Immature natural killer cell (primary cell): Measurements from ENCODE around the gene EGLN3. TPM values are rescaled to one million over a fixed set of nuclear protein-coding genes. Genes with fewer than 3 reads are reported as not detected.

Experiments
- DNase-seq, 3 donors: peaks; one replicate each; pipeline ENCODE4 v3.0.0; 2022; ENCODE audit warnings: mixed read lengths in 1 of 3
- H3K27ac Mint-ChIP-seq, 6 donors: one replicate each; pipeline ENCODE4 v1.8.0; 2020; ENCODE audit warnings: mixed read lengths in 6 of 6, mild to moderate bottlenecking in 5 of 6, inconsistent platforms in 4 of 6, moderate library complexity in 3 of 6
- H3K27me3 Mint-ChIP-seq, 3 donors: one replicate each; pipeline ENCODE4 v1.8.0; 2020 to 2021; ENCODE audit warnings: low read depth in 3 of 3, mild to moderate bottlenecking in 3 of 3, mixed read lengths in 3 of 3, moderate library complexity in 3 of 3, inconsistent platforms in 1 of 3
- H3K36me3 Mint-ChIP-seq, 3 donors: one replicate each; pipeline ENCODE4 v1.8.0; 2020; ENCODE audit warnings: mixed read lengths in 3 of 3, inconsistent platforms in 2 of 3, mild to moderate bottlenecking in 2 of 3
- H3K4me1 Mint-ChIP-seq, 2 donors: one replicate each; pipeline ENCODE4 v1.8.0; 2020; ENCODE audit warnings: inconsistent platforms in 2 of 2, mild to moderate bottlenecking in 2 of 2, mixed read lengths in 2 of 2, moderate library complexity in 1 of 2
- H3K4me3 Mint-ChIP-seq, 5 donors: one replicate each; pipeline ENCODE4 v1.8.0; 2020; ENCODE audit warnings: mild to moderate bottlenecking in 5 of 5, mixed read lengths in 5 of 5, inconsistent platforms in 3 of 5, moderate library complexity in 3 of 5
- H3K9me3 Mint-ChIP-seq, 6 donors: one replicate each; pipeline ENCODE4 v1.8.0; 2020; ENCODE audit warnings: mild to moderate bottlenecking in 6 of 6, mixed read lengths in 6 of 6, inconsistent platforms in 4 of 6, moderate library complexity in 3 of 6
- polyA plus RNA-seq, 3 donors: library from polyadenylated mRNA; unstranded; fragments of 300-500 nt; fragmentation: Illumina TruSeq; gene quantifications; one replicate each; pipeline ENCODE4 v1.2.3, GENCODE V29; 2021

Gene EGLN3
- polyA plus RNA-seq, 3 donors from 2014 or later: 1.3 to 3.2 (median 1.6) TPM

GRCh38 chr14:33906968-33907367, 43.9 kb downstream of the EGLN3 start:
- Mint-ChIP-seq H3K27me3 (peaks cover 0 to 2% (median 0%) of the 10 kb centered on the region in 3 donors), H3K27ac (no peak overlapping the region), H3K36me3 (no peaks in the 10 kb centered on the region), H3K4me1 (no peaks in the 10 kb centered on the region), H3K4me3 (no peak overlapping the region), H3K9me3 (peaks cover 0 to 8% (median 0%) of the 10 kb centered on the region in 6 donors)
- no peak for DNase-seq

- Mint-ChIP-seq H3K4me3 (no peak overlapping the region), H3K27ac (no peak overlapping the region), H3K9me3 (peaks cover 0 to 8% (median 0%) of the 10 kb centered on the region in 6 donors), H3K36me3 (no peaks in the 10 kb centered on the region), H3K27me3 (peaks cover 0 to 2% (median 0%) of the 10 kb centered on the region in 3 donors), H3K4me1 (no peaks in the 10 kb centered on the region)
- no peak for DNase-seq
Observed at GRCh38 chr14:33904609-33905008, 46.3 kb downstream of the EGLN3 start.

- peaks cover 0 to 8% (median 0%) of the 10 kb centered on the region in 6 donors for H3K9me3 Mint-ChIP-seq
- no peak overlapping the region for H3K4me3 Mint-ChIP-seq
- no peaks in the 10 kb centered on the region for H3K4me1 Mint-ChIP-seq
- no peaks in the 10 kb centered on the region for H3K36me3 Mint-ChIP-seq
- H3K27me3 Mint-ChIP-seq: peaks cover 0 to 2% (median 0%) of the 10 kb centered on the region in 3 donors
- DNase-seq: no peak
- no peak overlapping the region for H3K27ac Mint-ChIP-seq
Observed at GRCh38 chr14:33903369-33903768, 47.5 kb downstream of the EGLN3 start.

- Mint-ChIP-seq H3K4me3 (no peak overlapping the region), H3K36me3 (no peaks in the 10 kb centered on the region), H3K27me3 (peaks cover 0 to 2% (median 0%) of the 10 kb centered on the region in 3 donors), H3K4me1 (no peaks in the 10 kb centered on the region), H3K27ac (no peak overlapping the region), H3K9me3 (peaks cover 0 to 8% (median 0%) of the 10 kb centered on the region in 6 donors)
- no peak for DNase-seq
Observed at GRCh38 chr14:33902363-33902762, 48.5 kb downstream of the EGLN3 start.

- no peaks in the 10 kb centered on the region for H3K27me3 Mint-ChIP-seq
- H3K9me3 Mint-ChIP-seq: peaks cover 0 to 16% (median under 1%) of the 10 kb centered on the region in 6 donors
- no peak overlapping the region for H3K27ac Mint-ChIP-seq
- H3K36me3 Mint-ChIP-seq: no peaks in the 10 kb centered on the region
- no peak for DNase-seq
- no peaks in the 10 kb centered on the region for H3K4me1 Mint-ChIP-seq
- H3K4me3 Mint-ChIP-seq: no peak overlapping the region
Observed at GRCh38 chr14:33901426-33902155, 49.3 kb downstream of the EGLN3 start.

GRCh38 chr14:33900706-33901105, 50.2 kb downstream of the EGLN3 start:
- H3K36me3 Mint-ChIP-seq: no peaks in the 10 kb centered on the region
- DNase-seq: no peak
- no peak overlapping the region for H3K4me3 Mint-ChIP-seq
- no peaks in the 10 kb centered on the region for H3K27me3 Mint-ChIP-seq
- H3K9me3 Mint-ChIP-seq: peaks cover 0 to 18% (median 3%) of the 10 kb centered on the region in 6 donors
- no peak overlapping the region for H3K27ac Mint-ChIP-seq
- H3K4me1 Mint-ChIP-seq: no peaks in the 10 kb centered on the region

- H3K27ac Mint-ChIP-seq: no peak overlapping the region
- H3K9me3 Mint-ChIP-seq: peaks cover under 1 to 17% (median 5%) of the 10 kb centered on the region in 6 donors
- H3K4me3 Mint-ChIP-seq: no peak overlapping the region
- DNase-seq: no peak
- no peaks in the 10 kb centered on the region for H3K27me3 Mint-ChIP-seq
- H3K4me1 Mint-ChIP-seq: no peaks in the 10 kb centered on the region
- H3K36me3 Mint-ChIP-seq: peaks cover 0 to 2% (median 0%) of the 10 kb centered on the region in 3 donors
Observed at GRCh38 chr14:33899723-33900341, 51.0 kb downstream of the EGLN3 start.

GRCh38 chr14:33897878-33898535, 52.9 kb downstream of the EGLN3 start:
- H3K9me3 Mint-ChIP-seq: peaks cover 1 to 25% (median 10%) of the 10 kb centered on the region in 6 donors

GRCh38 chr14:33897382-33897781, 53.5 kb downstream of the EGLN3 start:
- Mint-ChIP-seq H3K9me3 (peaks cover 1 to 25% (median 10%) of the 10 kb centered on the region in 6 donors), H3K4me1 (no peaks in the 10 kb centered on the region), H3K4me3 (no peak overlapping the region), H3K27ac (no peak overlapping the region), H3K36me3 (peaks cover 0 to 7% (median 0%) of the 10 kb centered on the region in 3 donors), H3K27me3 (no peaks in the 10 kb centered on the region)
- no peak for DNase-seq

More at GRCh38 chr14:33897878-33898535, 52.9 kb downstream of the EGLN3 start:
- H3K4me3 Mint-ChIP-seq: no peak overlapping the region
- H3K27me3 Mint-ChIP-seq: no peaks in the 10 kb centered on the region
- no peak for DNase-seq
- H3K36me3 Mint-ChIP-seq: peaks cover 0 to 7% (median 0%) of the 10 kb centered on the region in 3 donors
- H3K4me1 Mint-ChIP-seq: no peaks in the 10 kb centered on the region
- no peak overlapping the region for H3K27ac Mint-ChIP-seq

GRCh38 chr14:33894339-33894738, 56.5 kb downstream of the EGLN3 start:
- Mint-ChIP-seq H3K27me3 (no peaks in the 10 kb centered on the region), H3K4me1 (no peaks in the 10 kb centered on the region)
- DNase-seq: no peak

GRCh38 chr14:33891700-33892099, 59.2 kb downstream of the EGLN3 start:
- H3K9me3 Mint-ChIP-seq: peaks cover 6 to 36% (median 15%) of the 10 kb centered on the region in 6 donors
- no peak overlapping the region for H3K4me3 Mint-ChIP-seq
- no peak overlapping the region for H3K27ac Mint-ChIP-seq
- peaks cover 0 to 3% (median 0%) of the 10 kb centered on the region in 3 donors for H3K27me3 Mint-ChIP-seq
- H3K36me3 Mint-ChIP-seq: peaks cover 0 to 7% (median 0%) of the 10 kb centered on the region in 3 donors
- no peak for DNase-seq
- H3K4me1 Mint-ChIP-seq: no peaks in the 10 kb centered on the region

More at GRCh38 chr14:33894339-33894738, 56.5 kb downstream of the EGLN3 start:
- H3K4me3 Mint-ChIP-seq: no peak overlapping the region
- H3K36me3 Mint-ChIP-seq: peaks cover 0 to 7% (median 0%) of the 10 kb centered on the region in 3 donors
- H3K9me3 Mint-ChIP-seq: peaks cover 1 to 32% (median 13%) of the 10 kb centered on the region in 6 donors
- no peak overlapping the region for H3K27ac Mint-ChIP-seq

- H3K27me3 Mint-ChIP-seq: peaks cover 0 to 3% (median 3%) of the 10 kb centered on the region in 3 donors
- H3K27ac Mint-ChIP-seq: no peak overlapping the region
- no peak for DNase-seq
- no peaks in the 10 kb centered on the region for H3K36me3 Mint-ChIP-seq
- H3K9me3 Mint-ChIP-seq: peaks cover 2 to 8% (median 5%) of the 10 kb centered on the region in 6 donors
- no peak overlapping the region for H3K4me3 Mint-ChIP-seq
- no peaks in the 10 kb centered on the region for H3K4me1 Mint-ChIP-seq
Observed at GRCh38 chr14:33884916-33885315, 66.0 kb downstream of the EGLN3 start.

GRCh38 chr14:33880330-33880729, 70.5 kb downstream of the EGLN3 start:
- no peak overlapping the region for H3K27ac Mint-ChIP-seq
- no peaks in the 10 kb centered on the region for H3K4me1 Mint-ChIP-seq
- H3K4me3 Mint-ChIP-seq: no peak overlapping the region
- H3K9me3 Mint-ChIP-seq: peaks cover 13 to 33% (median 19%) of the 10 kb centered on the region in 6 donors
- peaks cover 0 to 7% (median 0%) of the 10 kb centered on the region in 3 donors for H3K36me3 Mint-ChIP-seq
- H3K27me3 Mint-ChIP-seq: peaks cover 0 to 4% (median under 1%) of the 10 kb centered on the region in 3 donors
- no peak for DNase-seq
